Neural progenitor cell (in vitro differentiated cells): ENCODE measurements around the gene CAST.

Experiments used
- EZH2 ChIP-seq: fragments of 200-600 bp; sonication (generic); IDR thresholded peaks from 2 replicates; pipeline ENCODE4 v1.6.1; 2017; ENCODE audit warnings: antibody characterized with exemption, mild to moderate bottlenecking, moderate library complexity
- TF ChIP-seq, protein P1 (sequence below): fragments of 200-600 bp; sonication (generic); IDR thresholded peaks from 2 replicates; pipeline ENCODE4 v1.5.1; 2017; ENCODE audit warnings: antibody characterized with exemption, mild to moderate bottlenecking

DNA sequence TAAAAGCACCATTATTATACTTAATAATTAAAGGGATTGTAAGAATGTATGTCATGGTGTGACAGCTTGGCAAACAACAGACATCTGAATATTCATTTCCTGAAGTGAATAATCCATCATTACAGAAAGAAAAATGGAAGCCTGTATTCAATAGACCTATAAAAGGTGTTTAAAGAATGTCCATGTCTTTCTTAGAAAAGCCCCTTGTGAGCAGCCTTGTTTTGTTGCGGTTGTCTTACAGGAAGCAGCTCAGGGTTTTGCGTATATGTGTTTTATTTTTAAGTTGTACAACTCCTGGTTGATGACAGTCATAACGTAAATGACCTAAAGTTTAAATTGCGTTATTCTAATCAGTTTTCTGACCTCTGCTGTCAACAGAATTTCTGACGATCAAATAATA lies 53.8 kb downstream of the CAST start:
- TF ChIP-seq, protein P1, sequence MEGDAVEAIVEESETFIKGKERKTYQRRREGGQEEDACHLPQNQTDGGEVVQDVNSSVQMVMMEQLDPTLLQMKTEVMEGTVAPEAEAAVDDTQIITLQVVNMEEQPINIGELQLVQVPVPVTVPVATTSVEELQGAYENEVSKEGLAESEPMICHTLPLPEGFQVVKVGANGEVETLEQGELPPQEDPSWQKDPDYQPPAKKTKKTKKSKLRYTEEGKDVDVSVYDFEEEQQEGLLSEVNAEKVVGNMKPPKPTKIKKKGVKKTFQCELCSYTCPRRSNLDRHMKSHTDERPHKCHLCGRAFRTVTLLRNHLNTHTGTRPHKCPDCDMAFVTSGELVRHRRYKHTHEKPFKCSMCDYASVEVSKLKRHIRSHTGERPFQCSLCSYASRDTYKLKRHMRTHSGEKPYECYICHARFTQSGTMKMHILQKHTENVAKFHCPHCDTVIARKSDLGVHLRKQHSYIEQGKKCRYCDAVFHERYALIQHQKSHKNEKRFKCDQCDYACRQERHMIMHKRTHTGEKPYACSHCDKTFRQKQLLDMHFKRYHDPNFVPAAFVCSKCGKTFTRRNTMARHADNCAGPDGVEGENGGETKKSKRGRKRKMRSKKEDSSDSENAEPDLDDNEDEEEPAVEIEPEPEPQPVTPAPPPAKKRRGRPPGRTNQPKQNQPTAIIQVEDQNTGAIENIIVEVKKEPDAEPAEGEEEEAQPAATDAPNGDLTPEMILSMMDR, result no peak
- no peak for TF ChIP-seq EZH2
